Stimulated activated CD4-positive, alpha-beta T cell treated with anti-CD3 and anti-CD28 coated beads, Interleukin-4, amount 100 ng/mL, for 24 hours (primary cell): ENCODE measurements around the gene PLIN4.
"Not testable (repeated sequence)": the region's sequence is repeated elsewhere in the genome, so short reads cannot be mapped to it uniquely, and the experiment has no call there.

ENCODE experiments used
- DNase-seq: peaks from one replicate; pipeline ENCODE4 v3.0.0-alpha.2; 2020

The PLIN4 gene

GRCh38 chr19:4518345-4519171, at the start of gene PLIN4:
PLIN4 (minus strand) TSS chr19:4518486; CDS start chr19:4518272, 214 bp downstream.
- no peak for DNase-seq

- peak; percentile 63 for DNase-seq
Measured at GRCh38 chr19:4567584-4568071, 49.3 kb upstream of the PLIN4 start.

GRCh38 chr19:4566402-4567051, 48.2 kb upstream of the PLIN4 start:
- DNase-seq, result no peak

- not testable (repeated sequence) for DNase-seq
Measured at GRCh38 chr19:4563562-4563961, 45.3 kb upstream of the PLIN4 start.

GRCh38 chr19:4562085-4562484, 43.8 kb upstream of the PLIN4 start:
- DNase-seq, result not testable (repeated sequence)

GRCh38 chr19:4559569-4559968, 41.3 kb upstream of the PLIN4 start, which contains the start of gene SEMA6B:
SEMA6B (minus strand) TSS chr19:4559684; CDS start chr19:4558457, 1,227 bp downstream.
- DNase-seq, result no peak

- DNase-seq, result peak; percentile 25
Measured at GRCh38 chr19:4557971-4558941, 40.0 kb upstream of the PLIN4 start.

- peak; percentile 26 for DNase-seq
Measured at GRCh38 chr19:4557144-4557970, 39.1 kb upstream of the PLIN4 start.

- no peak for DNase-seq
Measured at GRCh38 chr19:4556597-4557127, 38.4 kb upstream of the PLIN4 start.

GRCh38 chr19:4555657-4556561, 37.6 kb upstream of the PLIN4 start:
- no peak for DNase-seq

GRCh38 chr19:4554717-4555116, 36.4 kb upstream of the PLIN4 start:
- no peak for DNase-seq

GRCh38 chr19:4553775-4554174, 35.5 kb upstream of the PLIN4 start:
- no peak for DNase-seq

- DNase-seq, result no peak
Measured at GRCh38 chr19:4553092-4553695, 34.9 kb upstream of the PLIN4 start.

GRCh38 chr19:4552525-4552819, 34.2 kb upstream of the PLIN4 start:
- no peak for DNase-seq

GRCh38 chr19:4550479-4551050, 32.3 kb upstream of the PLIN4 start:
- DNase-seq, result no peak

- DNase-seq, result no peak
Measured at GRCh38 chr19:4550018-4550417, 31.7 kb upstream of the PLIN4 start.

- no peak for DNase-seq
Measured at GRCh38 chr19:4548238-4548584, 29.9 kb upstream of the PLIN4 start.

- DNase-seq, result peak; percentile 14
Measured at GRCh38 chr19:4547303-4548237, 29.3 kb upstream of the PLIN4 start.
